IMR-90 (cell line): ENCODE data around the gene DBNL. TPM values are rescaled to one million over a fixed set of nuclear protein-coding genes. Genes with fewer than 3 reads are reported as not detected.

Experiments
- ATAC-seq: fragments of 200-7000 bp; cut with Tn5 transposase; 2 replicates; pipeline ENCODE4 v1.9.1; 2020; ENCODE audit warnings: low read depth, mild to moderate bottlenecking, moderate library complexity
- BruUV-seq: library from RNA; stranded (reverse); fragments of 400-500 nt; replicated peaks from 2 replicates; lab custom pipeline; 2021; lab: Mats Ljungman, UMichigan
- CTCF ChIA-PET: fragments of 300-600 bp; formaldehyde crosslinking; extraction: SDS; loops from one replicate; lab custom pipeline; 2021; ENCODE audit warnings: antibody characterized with exemption; lab: Yijun Ruan, JAX
- POLR2A ChIA-PET: fragments of 300-600 bp; sonication (Branson Sonifier 250); formaldehyde crosslinking; loops from one replicate; lab custom pipeline; 2022; ENCODE audit warnings: antibody characterized with exemption; ENCODE audit not compliant: unreplicated experiment; lab: Charles Lee
- DNase-seq: peaks from one replicate; pipeline ENCODE4 v3.0.0; 2013
- H2AFZ ChIP-seq: replicated peaks from 2 replicates; pipeline ENCODE3; 2013; ENCODE audit warnings: low read length, mild to moderate bottlenecking; ENCODE audit not compliant: poor library complexity
- H2AK5ac ChIP-seq: 2 replicates; pipeline ENCODE4 v1.6.1; 2013; ENCODE audit warnings: low read depth, low read length, inconsistent platforms
- H2AK9ac ChIP-seq: replicated peaks from 2 replicates; pipeline ENCODE3; 2013; ENCODE audit warnings: mild to moderate bottlenecking, low read depth, low read length, moderate library complexity; ENCODE audit not compliant: poor library complexity
- H2BK120ac ChIP-seq: 2 replicates; pipeline ENCODE4 v1.6.1; 2013; ENCODE audit warnings: low read depth, low read length, inconsistent platforms
- H2BK15ac ChIP-seq: 3 replicates; pipeline ENCODE4 v1.6.1; 2013; ENCODE audit warnings: low read depth, low read length, inconsistent platforms
- H2BK20ac ChIP-seq: 2 replicates; pipeline ENCODE4 v1.6.1; 2013; ENCODE audit warnings: low read depth, mild to moderate bottlenecking, inconsistent platforms, low read length, moderate library complexity
- H2BK5ac ChIP-seq: 2 replicates; pipeline ENCODE4 v1.6.1; 2013; ENCODE audit warnings: mild to moderate bottlenecking, low read depth, low read length, inconsistent platforms; ENCODE audit not compliant: poor library complexity, severe bottlenecking
- H3K14ac ChIP-seq: replicated peaks from 2 replicates; pipeline ENCODE4 v1.6.1; 2013; ENCODE audit warnings: low read depth, low read length, inconsistent platforms
- H3K18ac ChIP-seq: 2 replicates; pipeline ENCODE4 v1.6.1; 2013; ENCODE audit warnings: low read depth, low read length, control low read depth
- H3K23ac ChIP-seq: 2 replicates; pipeline ENCODE4 v1.6.1; 2013; ENCODE audit warnings: low read depth, low read length, inconsistent platforms
- H3K27ac ChIP-seq: 2 replicates; pipeline ENCODE4 v1.5.1; 2013; ENCODE audit warnings: mild to moderate bottlenecking, control low read depth, low read length; ENCODE audit not compliant: insufficient read depth
- H3K27me3 ChIP-seq: 2 replicates; pipeline ENCODE4 v1.6.1; 2013; ENCODE audit warnings: low read length; ENCODE audit not compliant: control insufficient read depth, insufficient read depth
- H3K36me3 ChIP-seq: 2 replicates; pipeline ENCODE4 v1.6.1; 2013; ENCODE audit warnings: low read length, mixed read lengths; ENCODE audit not compliant: control insufficient read depth, insufficient read depth
- H3K4ac ChIP-seq: 2 replicates; pipeline ENCODE4 v1.6.1; 2013; ENCODE audit warnings: low read depth, low read length, inconsistent platforms
- H3K4me1 ChIP-seq: 2 replicates; pipeline ENCODE4 v1.6.1; 2013; ENCODE audit warnings: low read length, mixed read lengths; ENCODE audit not compliant: control insufficient read depth, insufficient read depth
- H3K4me2 ChIP-seq: 2 replicates; pipeline ENCODE4 v1.6.1; 2013; ENCODE audit warnings: low read depth, mild to moderate bottlenecking, control low read depth, low read length, moderate library complexity
- H3K4me3 ChIP-seq: 2 replicates; pipeline ENCODE4 v1.5.1; 2013; ENCODE audit warnings: low read depth, mild to moderate bottlenecking, control low read depth, low read length, moderate library complexity; ENCODE audit not compliant: insufficient read depth
- H3K56ac ChIP-seq: 2 replicates; pipeline ENCODE4 v1.6.1; 2013; ENCODE audit warnings: low read length, inconsistent platforms; ENCODE audit not compliant: insufficient read depth; ENCODE audit errors: extremely low read depth
- H3K79me1 ChIP-seq, 2 experiments: 2 replicates each; pipeline ENCODE4 v1.6.1; 2013; ENCODE audit warnings: low read length in 2 of 2, inconsistent platforms in 1 of 2, low read depth in 1 of 2
- H3K9ac ChIP-seq: 2 replicates; pipeline ENCODE4 v1.6.1; 2013; ENCODE audit warnings: low read depth, low read length, control low read depth
- H3K9me1 ChIP-seq: 2 replicates; pipeline ENCODE4 v1.6.1; 2013; ENCODE audit warnings: low read length, inconsistent platforms; ENCODE audit not compliant: insufficient read depth
- H3K9me3 ChIP-seq: 2 replicates; pipeline ENCODE4 v1.6.1; 2013; ENCODE audit warnings: low read length; ENCODE audit not compliant: control insufficient read depth, insufficient read depth
- H4K20me1 ChIP-seq: 2 replicates; pipeline ENCODE4 v1.6.1; 2013; ENCODE audit warnings: low read length, inconsistent platforms; ENCODE audit not compliant: insufficient read depth
- H4K5ac ChIP-seq: 2 replicates; pipeline ENCODE4 v1.6.1; 2013; ENCODE audit warnings: mild to moderate bottlenecking, low read depth, low read length, control low read depth
- H4K8ac ChIP-seq, 2 experiments: 2 replicates each; pipeline ENCODE4 v1.6.1; 2013; ENCODE audit warnings: low read depth in 2 of 2, low read length in 2 of 2, control low read depth in 1 of 2, inconsistent platforms in 1 of 2
- H4K91ac ChIP-seq: 2 replicates; pipeline ENCODE4 v1.6.1; 2013; ENCODE audit warnings: low read depth, low read length, inconsistent platforms; ENCODE audit not compliant: insufficient read depth
- CEBPB ChIP-seq: IDR thresholded peaks from 2 replicates; pipeline ENCODE4 v1.6.1; 2012; ENCODE audit warnings: low read depth, low read length, improper control_type of control experiment
- CHD1 ChIP-seq: IDR thresholded peaks from 2 replicates; pipeline ENCODE4 v1.6.1; 2012; ENCODE audit warnings: low read depth, low read length, improper control_type of control experiment
- CTCF ChIP-seq: conservative IDR thresholded peaks from 2 replicates; pipeline ENCODE4 v1.5.1; 2012; ENCODE audit warnings: mild to moderate bottlenecking, low read depth, low read length, improper control_type of control experiment
- ELK1 ChIP-seq: fragments of 150-350 bp; IDR thresholded peaks from 2 replicates; pipeline ENCODE4 v1.6.1; 2016; ENCODE audit warnings: low read depth, mild to moderate bottlenecking, low read length, moderate library complexity, borderline replicate concordance
- MAFK ChIP-seq: IDR thresholded peaks from 2 replicates; pipeline ENCODE4 v1.6.1; 2012; ENCODE audit warnings: low read depth, low read length, improper control_type of control experiment
- MAZ ChIP-seq: IDR thresholded peaks from 2 replicates; pipeline ENCODE4 v1.6.1; 2012; ENCODE audit warnings: low read depth, mild to moderate bottlenecking, low read length, improper control_type of control experiment, moderate library complexity, borderline replicate concordance
- MXI1 ChIP-seq: IDR thresholded peaks from 2 replicates; pipeline ENCODE4 v1.6.1; 2012; ENCODE audit warnings: low read depth, mild to moderate bottlenecking, low read length, moderate library complexity, borderline replicate concordance
- POLR2A ChIP-seq: IDR thresholded peaks from 2 replicates; pipeline ENCODE4 v1.6.1; 2012; ENCODE audit warnings: mild to moderate bottlenecking, low read depth, low read length
- RAD21 ChIP-seq: IDR thresholded peaks from 2 replicates; pipeline ENCODE4 v1.6.1; 2012; ENCODE audit warnings: low read length, improper control_type of control experiment
- RFX5 ChIP-seq: IDR thresholded peaks from 2 replicates; pipeline ENCODE4 v1.8.0; 2012; ENCODE audit warnings: low read depth, mild to moderate bottlenecking, low read length, moderate library complexity
- USF2 ChIP-seq: fragments of 150-350 bp; IDR thresholded peaks from 2 replicates; pipeline ENCODE4 v1.6.1; 2017; ENCODE audit warnings: mild to moderate bottlenecking, antibody characterized with exemption, low read length, low read depth
- WGBS, 2 experiments: methylation state at CpG; one replicate each; pipeline versions ENCODE4 v1.1.5 to v1.1.7; 2013; ENCODE audit warnings: missing lambda C conversion rate in 2 of 2; ENCODE audit not compliant: insufficient read length in 1 of 2; ENCODE audit errors: extremely low coverage in 2 of 2; 5-methylcytosine and 5-hydroxymethylcytosine counted together
- dilution Hi-C: fragments of 300-500 bp; cut with HindIII; formaldehyde crosslinking; loops from one replicate; pipeline ENCODE4 v1.14.3; 2018; ENCODE audit warnings: low sequenced_read_pairs; ENCODE audit not compliant: unreplicated experiment
- in situ Hi-C: fragments of 300-500 bp; cut with MboI; formaldehyde crosslinking; loops from 3 replicates; pipeline ENCODE4 v1.14.3; 2019; ENCODE audit warnings: low sequenced_read_pairs, inconsistent platforms, mixed read lengths
- intact Hi-C: fragments of 100-400 bp; cut with micrococcal nuclease; formaldehyde crosslinking; loops from 2 replicates; pipeline ENCODE4 v1.10.0; 2022
- polyA plus RNA-seq, 3 experiments: library from polyadenylated mRNA; depleted of rRNA; stranded (reverse); fragments of >200 nt; gene quantifications; 2 replicates each; pipeline ENCODE4 v1.2.3, GENCODE V29; 2012; ENCODE audit warnings: low replicate concordance in 1 of 3
- total RNA-seq: library from RNA; depleted of rRNA; stranded (reverse); fragments of >200 nt; gene quantifications from 2 replicates; pipeline ENCODE4 v1.2.3, GENCODE V29; 2012

The DBNL gene
- total and polyA plus RNA-seq, 2 of the 4 experiments (the other 2 are of a cell fraction): 157 to 179 TPM

- TF ChIP-seq MAZ: no peak
- no peak for TF ChIP-seq RAD21
These were observed 59.0 kb downstream of the DBNL start (continued) for GRCh38 chr7:44103566-44103922.

- no peak within 1 kb of the TSS for H3K4me3 ChIP-seq
- H3K9me3 ChIP-seq: no peaks in the 10 kb centered on the region
- no TSS peak for BruUV-seq
- POLR2A ChIA-PET: no interaction called here
- peak within 1 kb of the TSS; percentile 85 for H3K4ac ChIP-seq
- intact Hi-C loops (no loop called here), dilution Hi-C loops (no loop called here), in situ Hi-C loops (no loop called here)
- H3K27ac ChIP-seq: no peak within 1 kb of the TSS
- H3K36me3 ChIP-seq: no peaks in the 10 kb centered on the region
- peak within 1 kb of the TSS; percentile 47 for H2AK9ac ChIP-seq
- no peak within 1 kb of the TSS for H3K23ac ChIP-seq
- H3K9ac ChIP-seq: no peak within 1 kb of the TSS
- no peak within 1 kb of the TSS for H3K56ac ChIP-seq
- DNase-seq (no peak), ATAC-seq (no peak)
- no peak for TF ChIP-seq MXI1
- no peak for TF ChIP-seq USF2
- TF ChIP-seq RFX5: no peak
- no peak for TF ChIP-seq ELK1
- no peak for TF ChIP-seq RAD21
- TF ChIP-seq CHD1: no peak
- no peak for TF ChIP-seq CTCF
- no peak for TF ChIP-seq POLR2A
- TF ChIP-seq MAFK: no peak
- TF ChIP-seq CEBPB: no peak
- H2AK5ac ChIP-seq: peak within 1 kb of the TSS; percentile 87; the same call in 1 of the 2 replicates
- H2BK5ac ChIP-seq: no peak within 1 kb of the TSS
- H4K8ac ChIP-seq: peak within 1 kb of the TSS in 1 of 2 experiments; percentile 33; a peak in 3 of 4 replicates
- H2BK20ac ChIP-seq: peak within 1 kb of the TSS; percentile 55; the same call in 1 of the 2 replicates
- WGBS, 2 experiments: 8% methylated on average over 13 of the region's 87 CpGs; no CpG with 5 or more reads in 1 of the 2 experiments
- peak within 1 kb of the TSS; percentile 70 for H2BK120ac ChIP-seq
- H3K79me1 ChIP-seq: no peaks in the 10 kb centered on the region; a peak in 1 of 4 replicates
- peak within 1 kb of the TSS; percentile 29; the same call in 1 of the 3 replicates for H2BK15ac ChIP-seq
- no peaks in the 10 kb centered on the region for H3K27me3 ChIP-seq
- peaks cover 36% of the 10 kb centered on the region for H3K4me1 ChIP-seq
- H4K20me1 ChIP-seq: no peaks in the 10 kb centered on the region
- peak within 1 kb of the TSS; percentile 42 for H3K18ac ChIP-seq
- H2AFZ ChIP-seq: peak within 1 kb of the TSS; percentile 80
- peaks cover 25% of the 10 kb centered on the region for H3K9me1 ChIP-seq
- H3K4me2 ChIP-seq: peak within 1 kb of the TSS; percentile 13; the same call in 1 of the 2 replicates
- H4K5ac ChIP-seq: no peak within 1 kb of the TSS; the same call in 1 of the 2 replicates
- H3K14ac ChIP-seq: peak within 1 kb of the TSS; percentile 60; the same call in 1 of the 2 replicates
- CTCF ChIA-PET: no interaction called here
- peak within 1 kb of the TSS; percentile 10; the same call in 1 of the 2 replicates for H4K91ac ChIP-seq
These were observed 59.7 kb downstream of the DBNL start, which contains the start of gene AEBP1 for GRCh38 chr7:44103923-44104859. Gene AEBP1, plus strand, starts transcription at chr7:44104345. Its CDS starts 321 bp downstream, at chr7:44104666.
